GM12864 (cell line): ENCODE results near the gene C4BPA.

ENCODE experiments used
- DNase-seq: peaks from one replicate; pipeline ENCODE4 v3.0.0-alpha.2; 2011; ENCODE audit warnings: low read depth
- H3K4me3 ChIP-seq: 2 replicates; pipeline ENCODE4 v1.5.1; 2011; ENCODE audit warnings: mild to moderate bottlenecking, low read depth, low read length, control low read depth
- TF ChIP-seq, protein P1 (sequence below): IDR thresholded peaks from 2 replicates; pipeline ENCODE4 v1.5.1; 2011; ENCODE audit warnings: low read depth, mild to moderate bottlenecking, moderate library complexity, low read length, control low read depth, inconsistent platforms; ENCODE audit errors: missing control alignments

The C4BPA gene

GRCh38 chr1:207131163-207131562, 27.1 kb downstream of the C4BPA start:
- TF ChIP-seq, protein P1, sequence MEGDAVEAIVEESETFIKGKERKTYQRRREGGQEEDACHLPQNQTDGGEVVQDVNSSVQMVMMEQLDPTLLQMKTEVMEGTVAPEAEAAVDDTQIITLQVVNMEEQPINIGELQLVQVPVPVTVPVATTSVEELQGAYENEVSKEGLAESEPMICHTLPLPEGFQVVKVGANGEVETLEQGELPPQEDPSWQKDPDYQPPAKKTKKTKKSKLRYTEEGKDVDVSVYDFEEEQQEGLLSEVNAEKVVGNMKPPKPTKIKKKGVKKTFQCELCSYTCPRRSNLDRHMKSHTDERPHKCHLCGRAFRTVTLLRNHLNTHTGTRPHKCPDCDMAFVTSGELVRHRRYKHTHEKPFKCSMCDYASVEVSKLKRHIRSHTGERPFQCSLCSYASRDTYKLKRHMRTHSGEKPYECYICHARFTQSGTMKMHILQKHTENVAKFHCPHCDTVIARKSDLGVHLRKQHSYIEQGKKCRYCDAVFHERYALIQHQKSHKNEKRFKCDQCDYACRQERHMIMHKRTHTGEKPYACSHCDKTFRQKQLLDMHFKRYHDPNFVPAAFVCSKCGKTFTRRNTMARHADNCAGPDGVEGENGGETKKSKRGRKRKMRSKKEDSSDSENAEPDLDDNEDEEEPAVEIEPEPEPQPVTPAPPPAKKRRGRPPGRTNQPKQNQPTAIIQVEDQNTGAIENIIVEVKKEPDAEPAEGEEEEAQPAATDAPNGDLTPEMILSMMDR = no peak
- no peak overlapping the region for H3K4me3 ChIP-seq
- DNase-seq = no peak

GRCh38 chr1:207134581-207134980, 30.5 kb downstream of the C4BPA start:
- TF ChIP-seq, protein P1 = no peak
- no peak for DNase-seq
- H3K4me3 ChIP-seq = no peak overlapping the region

- DNase-seq = no peak
- TF ChIP-seq, protein P1 = no peak
- H3K4me3 ChIP-seq = no peak overlapping the region
Measured at GRCh38 chr1:207139616-207140015, 35.6 kb downstream of the C4BPA start.

DNA sequence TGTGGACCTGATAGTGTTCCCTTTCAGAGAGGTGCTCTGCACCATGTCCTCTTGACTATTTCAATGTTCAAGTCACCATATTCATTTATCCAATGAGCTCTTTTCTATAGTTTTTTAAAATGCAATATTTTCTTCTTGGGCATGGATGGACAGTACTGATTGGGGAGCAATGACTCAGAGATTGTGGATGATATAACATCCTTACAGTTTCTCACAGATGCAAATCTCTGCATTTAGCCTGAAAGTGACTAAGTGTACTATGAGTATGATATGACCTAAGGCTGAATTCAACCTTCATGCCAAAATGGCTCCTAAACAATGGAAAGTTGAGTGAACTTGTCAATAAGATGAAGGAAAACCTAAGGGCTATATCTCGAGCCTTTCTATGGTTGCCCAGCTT, 36.5 kb downstream of the C4BPA start:
- DNase-seq = no peak
- TF ChIP-seq, protein P1 = no peak
- H3K4me3 ChIP-seq = no peak overlapping the region

GRCh38 chr1:207145401-207146058, 41.5 kb downstream of the C4BPA start:
- no peak for DNase-seq
- TF ChIP-seq, protein P1 = no peak

DNA sequence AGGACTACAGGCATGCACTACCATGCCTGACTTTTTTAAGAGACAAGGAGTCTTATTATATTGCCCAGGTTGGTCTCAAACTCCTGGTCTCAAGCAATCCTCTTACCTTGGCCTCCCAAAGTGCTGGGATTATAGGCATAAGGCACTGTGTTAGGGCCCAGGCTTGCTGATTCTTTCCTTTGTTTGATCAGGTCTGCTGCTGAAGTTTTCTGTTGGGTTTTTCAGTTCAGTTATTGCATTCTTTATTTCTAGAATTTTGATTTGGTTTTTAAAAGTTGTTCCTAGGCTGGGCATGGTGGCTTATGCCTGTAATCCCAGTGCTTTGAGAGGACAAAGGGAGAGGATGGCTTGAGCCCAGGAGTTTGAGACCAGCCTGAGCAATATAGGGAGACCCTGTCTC, 47.9 kb downstream of the C4BPA start:
- no peak for DNase-seq
- TF ChIP-seq, protein P1 = no peak
- H3K4me3 ChIP-seq = no peak overlapping the region

More at GRCh38 chr1:207145401-207146058, 41.5 kb downstream of the C4BPA start:
- H3K4me3 ChIP-seq = no peak overlapping the region
